NCI-H128 (cell line): ENCODE measurements around the gene CEP85L.

Experiments
- DNase-seq: peaks from one replicate; lab custom pipeline; 2025; ENCODE audit not compliant: unreplicated experiment; lab: John Stamatoyannopoulos, UW

The CEP85L gene

DNA sequence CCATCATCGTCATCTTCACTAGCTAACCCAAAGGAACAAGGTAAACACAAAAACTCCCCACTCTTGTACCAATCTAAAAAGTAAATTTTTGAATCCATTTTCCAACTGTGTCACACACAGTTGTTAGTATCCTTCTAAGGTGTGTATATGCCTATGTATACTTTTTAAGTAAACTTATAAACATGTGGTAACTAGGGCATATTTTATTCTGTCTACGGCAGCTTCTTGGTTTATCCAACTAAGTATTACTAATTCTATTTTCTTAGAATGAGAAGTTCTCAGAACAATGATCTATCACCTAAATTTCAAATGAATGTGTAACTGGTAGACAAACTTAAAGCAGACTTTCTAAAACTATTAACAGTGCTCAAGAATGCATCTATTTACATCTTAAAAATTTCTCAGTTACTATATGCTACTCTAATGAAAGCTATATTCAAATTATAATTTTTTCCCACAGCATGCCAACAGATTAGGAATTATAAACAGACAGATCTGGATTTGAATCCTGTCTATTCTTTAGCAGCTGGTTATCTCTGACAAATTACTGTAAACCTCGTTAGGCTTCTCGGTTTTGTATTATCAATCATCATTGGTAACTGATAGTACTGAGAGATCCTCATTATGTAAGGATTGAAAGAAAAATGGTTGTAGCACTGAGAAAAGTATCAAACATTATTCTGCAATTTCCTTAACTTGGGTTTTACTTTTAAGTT is 105.1 kb downstream of the CEP85L start:
- no peak for DNase-seq

DNA sequence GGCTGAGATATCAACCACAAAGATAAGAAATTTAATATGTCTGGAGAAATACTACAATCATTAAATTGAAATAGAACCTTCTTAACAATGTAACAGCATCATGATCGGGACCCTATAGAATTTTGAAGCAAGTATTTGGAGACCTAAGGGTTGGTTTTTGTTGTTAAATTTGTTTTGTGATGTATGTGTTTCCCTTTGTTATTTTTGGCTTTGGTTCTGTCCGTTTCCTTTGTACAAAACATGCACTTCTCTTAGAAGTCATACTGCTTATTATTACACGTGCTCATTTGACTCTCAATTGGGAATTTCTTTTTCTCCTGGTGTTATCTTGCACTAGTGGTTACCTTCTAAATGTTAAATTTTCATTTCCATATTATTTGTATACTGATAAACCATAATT is 107.3 kb downstream of the CEP85L start:
- no peak for DNase-seq

DNA sequence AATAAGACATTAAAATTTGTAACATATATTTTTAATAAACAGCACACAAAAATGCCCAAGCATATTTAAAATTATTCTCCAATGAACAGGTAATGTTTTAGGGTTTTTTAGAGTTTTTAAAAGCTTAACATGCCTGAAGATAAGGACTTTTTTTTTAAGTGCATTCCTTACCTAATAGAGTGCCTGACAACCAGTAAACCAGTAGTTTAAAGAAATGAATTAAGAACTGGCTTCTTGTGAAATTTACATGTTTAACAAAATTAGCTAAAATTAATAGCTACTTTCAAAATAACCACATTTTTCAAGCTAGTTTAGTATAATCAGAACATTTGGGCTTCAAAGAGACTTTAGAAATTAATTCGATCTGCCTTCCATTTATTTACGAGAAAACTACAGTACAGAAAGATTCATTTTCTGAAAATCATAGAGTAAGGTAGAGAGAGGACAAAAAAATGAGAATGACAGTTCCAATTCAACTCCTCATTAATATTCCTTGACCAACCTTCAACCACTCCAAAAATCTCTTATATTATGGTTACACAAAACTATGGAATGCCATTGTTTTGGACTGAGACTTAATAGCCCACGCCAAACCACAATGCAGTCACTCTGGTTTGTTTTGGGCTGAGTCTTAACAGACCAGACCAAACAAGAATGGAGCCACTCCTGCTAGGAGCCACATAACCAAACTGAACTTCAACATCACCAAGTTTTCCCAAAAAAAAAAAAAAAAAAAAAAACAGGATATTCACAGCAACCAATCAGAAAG is 109.0 kb downstream of the CEP85L start:
- DNase-seq = no peak

DNA sequence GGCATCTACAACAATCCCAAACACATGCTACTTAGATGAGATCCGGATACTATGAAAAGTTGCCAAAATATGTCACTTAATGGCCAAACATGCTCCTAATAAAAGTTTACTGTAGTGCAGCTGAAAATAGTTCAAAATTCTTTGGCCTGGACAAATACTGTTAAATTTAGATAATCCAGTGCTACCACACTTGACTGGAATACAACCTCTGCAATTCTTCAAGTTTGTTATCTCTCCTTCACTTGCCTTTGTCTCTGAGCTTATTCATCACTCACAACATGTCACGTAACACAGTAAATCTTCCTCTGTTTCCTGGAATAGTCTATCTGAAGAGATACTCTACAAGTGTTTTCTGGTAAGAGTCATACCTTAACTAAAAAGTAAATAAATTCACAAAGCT is 113.8 kb downstream of the CEP85L start:
- DNase-seq = no peak

GRCh38 chr6:118536478-118536877 is 114.9 kb downstream of the CEP85L start:
- no peak for DNase-seq

DNA sequence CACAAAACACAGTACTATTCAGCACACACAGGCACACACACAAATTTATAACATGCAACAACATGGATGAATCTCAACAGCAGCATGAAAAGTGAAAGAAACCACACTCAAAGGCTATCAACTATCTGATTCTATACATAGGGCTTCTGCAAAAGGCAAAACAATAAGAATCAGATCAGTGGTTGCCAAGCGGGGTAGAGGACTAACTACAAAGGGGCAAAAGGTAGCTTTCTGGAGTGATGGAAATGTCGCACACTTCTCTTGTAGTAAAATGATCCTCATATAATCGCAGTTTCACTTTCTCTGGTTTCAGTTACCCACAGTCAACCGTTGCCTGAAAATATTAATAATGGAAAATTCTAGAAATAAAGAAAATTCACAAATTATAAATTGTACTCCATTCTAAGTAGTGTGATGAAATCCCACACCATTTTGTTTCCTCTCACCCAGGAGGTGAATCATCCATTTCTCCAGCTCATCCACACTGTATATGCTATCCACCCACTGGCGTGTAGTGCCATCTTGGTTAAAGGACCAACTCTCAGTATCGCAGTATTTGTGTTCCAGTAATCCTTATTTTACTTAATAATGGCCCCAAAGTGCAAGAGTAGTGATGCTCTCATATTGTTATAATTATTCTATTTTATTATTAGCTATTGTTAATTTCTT is 116.1 kb downstream of the CEP85L start:
- DNase-seq = no peak

- no peak for DNase-seq
Measured at GRCh38 chr6:118530942-118531341, 120.4 kb downstream of the CEP85L start.

- no peak for DNase-seq
Measured at GRCh38 chr6:118529756-118530155, 121.6 kb downstream of the CEP85L start.

DNA sequence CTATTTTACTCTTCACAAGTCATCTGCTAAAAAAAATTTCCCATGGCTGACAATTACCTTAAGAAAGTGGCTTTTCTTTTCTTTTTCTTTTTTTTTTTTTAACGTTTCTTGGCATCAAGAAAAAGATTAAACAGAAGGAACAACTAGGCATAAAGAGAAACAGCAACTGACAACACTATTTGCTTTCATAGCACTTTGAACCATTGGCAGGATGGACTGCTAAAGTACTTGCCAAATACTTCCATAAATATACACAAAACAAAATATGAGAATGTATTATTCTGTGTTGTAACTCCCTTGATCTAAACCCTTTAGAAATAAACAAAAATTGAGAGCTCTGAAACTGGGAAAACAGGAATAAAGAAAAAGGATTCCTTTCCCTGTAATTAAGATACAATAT is 123.3 kb downstream of the CEP85L start:
- no peak for DNase-seq

GRCh38 chr6:118525913-118526780 is 125.2 kb downstream of the CEP85L start:
- DNase-seq = no peak

DNA sequence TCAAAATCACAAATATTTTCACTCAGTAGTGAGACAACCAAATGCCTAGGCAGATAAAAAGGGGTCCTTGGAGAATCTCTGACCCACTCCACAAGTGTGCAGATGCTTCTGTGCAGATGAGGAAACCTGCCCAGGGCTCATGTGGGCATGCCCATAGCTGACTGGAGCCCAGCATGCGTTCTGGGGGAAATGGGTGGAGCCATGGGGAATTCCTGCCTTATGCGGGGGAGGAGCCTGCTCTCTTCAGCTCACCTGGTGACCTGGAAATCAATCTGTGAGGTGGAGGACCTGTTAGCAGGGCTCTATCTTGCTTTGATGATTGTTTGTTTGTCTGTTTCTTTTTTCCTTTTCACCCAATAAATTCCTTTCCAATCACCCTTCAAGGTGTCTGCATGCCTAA is 126.7 kb downstream of the CEP85L start:
- no peak for DNase-seq

DNA sequence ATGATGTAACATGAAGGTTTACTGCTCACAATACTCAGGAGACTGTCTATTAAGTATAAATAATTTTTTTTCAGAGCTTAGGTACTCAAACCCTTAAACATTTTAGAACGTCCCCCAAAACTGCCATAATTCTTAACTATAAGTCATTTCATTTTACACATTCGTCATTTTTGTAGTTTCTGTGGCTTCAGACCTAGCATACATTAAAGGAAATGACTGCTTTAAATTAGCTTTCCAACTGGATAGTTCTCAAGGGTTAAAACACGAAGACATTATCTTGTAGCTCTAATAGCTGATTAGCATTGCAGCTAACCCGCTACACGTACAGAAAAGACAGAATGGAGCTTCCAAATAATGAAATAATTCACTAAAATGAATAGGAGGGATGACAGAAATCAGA is 128.2 kb downstream of the CEP85L start:
- DNase-seq = no peak

GRCh38 chr6:118522422-118522821 is 129.0 kb downstream of the CEP85L start:
- DNase-seq = no peak

DNA sequence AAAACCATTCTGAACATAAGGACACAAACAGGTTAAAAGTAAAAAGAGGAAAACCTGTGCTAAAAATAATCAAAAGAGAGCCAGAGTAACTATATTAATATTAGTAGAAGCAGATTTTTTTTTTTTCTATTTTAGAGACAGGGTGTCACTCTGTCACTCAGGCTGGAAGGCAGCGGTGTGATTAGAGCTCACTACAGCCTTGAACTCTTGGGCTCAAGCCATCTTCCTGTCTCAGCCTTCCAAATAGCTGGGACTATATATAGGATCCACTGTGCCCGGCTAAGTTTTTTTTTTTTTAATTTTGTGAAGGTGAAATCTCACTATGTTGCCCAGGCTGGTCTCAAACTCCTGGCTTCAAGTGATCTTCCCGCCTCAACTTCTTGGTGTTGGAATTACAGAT is 136.7 kb downstream of the CEP85L start:
- no peak for DNase-seq

GRCh38 chr6:118511930-118512715 is 139.3 kb downstream of the CEP85L start:
- no peak for DNase-seq

- peak; percentile 7 for DNase-seq
Measured at GRCh38 chr6:118509009-118509617, 142.3 kb downstream of the CEP85L start.

GRCh38 chr6:118507636-118508035 is 143.8 kb downstream of the CEP85L start:
- DNase-seq = no peak

GRCh38 chr6:118506071-118506638 is 145.2 kb downstream of the CEP85L start:
- DNase-seq = no peak

GRCh38 chr6:118505656-118506055 is 145.7 kb downstream of the CEP85L start:
- no peak for DNase-seq

GRCh38 chr6:118504611-118505010 is 146.8 kb downstream of the CEP85L start:
- no peak for DNase-seq
